GM12878 (cell line): ENCODE measurements around the gene ZNF32. TPM values are rescaled to one million over a fixed set of nuclear protein-coding genes. Genes with fewer than 3 reads are reported as not detected.

Experiments
- ATAC-seq: fragments of 200-7000 bp; cut with Tn5 transposase; 3 replicates; pipeline ENCODE4 v1.9.1; 2020; ENCODE audit warnings: mild to moderate bottlenecking, moderate library complexity
- BruUV-seq: library from RNA; stranded (reverse); fragments of 400-500 nt; replicated peaks from 2 replicates; lab custom pipeline; 2021; lab: Mats Ljungman, UMichigan
- CTCF ChIA-PET: fragments of 300-600 bp; sonication (Branson Sonifier 250); formaldehyde crosslinking; extraction: SDS; loops from one replicate; lab custom pipeline; 2021; ENCODE audit warnings: inconsistent platforms; lab: Yijun Ruan, JAX
- POLR2A ChIA-PET: fragments of 350-600 bp; formaldehyde crosslinking; extraction: SDS; loops from one replicate; lab custom pipeline; 2021; ENCODE audit warnings: inconsistent platforms; lab: Charles Lee
- RAD21 ChIA-PET: fragments of 300-600 bp; sonication (Branson Sonifier 250); formaldehyde crosslinking; loops from one replicate; lab custom pipeline; 2023; ENCODE audit warnings: antibody characterized with exemption; ENCODE audit not compliant: unreplicated experiment; lab: Charles Lee
- SMC1A ChIA-PET: fragments of 300-600 bp; sonication (Branson Sonifier 250); formaldehyde crosslinking; loops from one replicate; lab custom pipeline; 2023; ENCODE audit not compliant: unreplicated experiment, uncharacterized antibody; lab: Charles Lee
- DNase-seq: peaks from one replicate; pipeline ENCODE4 v3.0.0-alpha.2; 2011; ENCODE audit warnings: low read depth, low spot score
- FAIRE-seq: peaks from 3 replicates; lab custom pipeline; 2011; peaks lifted over from hg19 to GRCh38; lab: Jason Lieb, UNC
- H2AFZ ChIP-seq: 2 replicates; pipeline ENCODE4 v1.6.0; 2011; ENCODE audit warnings: low read depth, low read length, control low read depth; ENCODE audit not compliant: control insufficient read depth
- H3K27ac ChIP-seq: 2 replicates; pipeline ENCODE4 v1.5.1; 2011; ENCODE audit warnings: control low read depth; ENCODE audit not compliant: control insufficient read depth, insufficient read depth
- H3K27me3 ChIP-seq, 2 experiments: replicated peaks in 1 of 2; 2 replicates each; pipeline versions ENCODE4 v1.6.0 to v1.6.1; 2011; ENCODE audit warnings: low read length in 1 of 2; ENCODE audit not compliant: control insufficient read depth in 2 of 2, insufficient read depth in 2 of 2
- H3K36me3 ChIP-seq, 2 experiments: 2 replicates each; pipeline ENCODE4 v1.5.1; 2011; ENCODE audit warnings: low read length in 1 of 2; ENCODE audit not compliant: control insufficient read depth in 2 of 2, insufficient read depth in 2 of 2
- H3K4me1 ChIP-seq: 2 replicates; pipeline ENCODE4 v1.6.1; 2011; ENCODE audit warnings: mild to moderate bottlenecking, low read length, moderate library complexity, mixed read lengths; ENCODE audit not compliant: control insufficient read depth, insufficient read depth
- H3K4me2 ChIP-seq: 2 replicates; pipeline ENCODE4 v1.6.0; 2011; ENCODE audit warnings: control low read depth; ENCODE audit not compliant: control insufficient read depth, insufficient read depth
- H3K4me3 ChIP-seq: fragments of 200-600 bp; sonication (generic); 2 replicates; pipeline ENCODE4 v1.5.1; 2016
- H3K79me2 ChIP-seq: 2 replicates; pipeline ENCODE4 v1.6.0; 2011; ENCODE audit warnings: low read length; ENCODE audit not compliant: control insufficient read depth, insufficient read depth
- H3K9ac ChIP-seq: 2 replicates; pipeline ENCODE4 v1.8.0; 2011; ENCODE audit warnings: low read length, control low read depth, mixed read lengths; ENCODE audit not compliant: control insufficient read depth, insufficient read depth
- H3K9me3 ChIP-seq: replicated peaks from 3 replicates; pipeline ENCODE4 v1.5.1; 2011; ENCODE audit warnings: mild to moderate bottlenecking, low read length; ENCODE audit not compliant: control insufficient read depth, insufficient read depth
- H4K20me1 ChIP-seq: 2 replicates; pipeline ENCODE4 v1.6.0; 2011; ENCODE audit not compliant: control insufficient read depth, insufficient read depth
- BACH1 ChIP-seq: fragments of 450-650 bp; IDR thresholded peaks from 2 replicates; pipeline ENCODE4 v1.6.1; 2017; ENCODE audit warnings: mild to moderate bottlenecking, borderline replicate concordance
- BRCA1 ChIP-seq: IDR thresholded peaks from 2 replicates; pipeline ENCODE4 v1.6.1; 2011; ENCODE audit warnings: low read depth, low read length, improper control_type of control experiment
- CBX5 ChIP-seq: sonication (generic); IDR thresholded peaks from 2 replicates; pipeline ENCODE4 v1.6.1; 2016; ENCODE audit warnings: low read depth, moderate library complexity, mild to moderate bottlenecking, inconsistent platforms
- E2F4 ChIP-seq: IDR thresholded peaks from 2 replicates; pipeline ENCODE4 v1.6.1; 2012; ENCODE audit warnings: low read depth, low read length, improper control_type of control experiment
- EED ChIP-seq: sonication (generic); IDR thresholded peaks from 2 replicates; pipeline ENCODE4 v1.6.1; 2016; ENCODE audit warnings: antibody characterized with exemption, low read depth
- KAT2A ChIP-seq: conservative IDR thresholded peaks from 2 replicates; pipeline ENCODE4 v1.6.1; 2011; ENCODE audit warnings: low read depth, low read length; ENCODE audit not compliant: control insufficient read depth
- PBX3 ChIP-seq: IDR thresholded peaks from 2 replicates; pipeline ENCODE4 v1.6.1; 2011; ENCODE audit warnings: mild to moderate bottlenecking, low read depth, low read length, moderate library complexity; ENCODE audit not compliant: insufficient replicate concordance
- POLR2AphosphoS2 ChIP-seq: IDR thresholded peaks from 2 replicates; pipeline ENCODE4 v1.6.1; 2011; ENCODE audit warnings: low read depth, mild to moderate bottlenecking, low read length, improper control_type of control experiment, moderate library complexity
- RB1 ChIP-seq: fragments of 450-650 bp; formaldehyde crosslinking; IDR thresholded peaks from 2 replicates; pipeline ENCODE4 v1.6.1; 2017; ENCODE audit warnings: mild to moderate bottlenecking, borderline replicate concordance
- RCOR1 ChIP-seq: conservative IDR thresholded peaks from 2 replicates; pipeline ENCODE4 v1.6.1; 2012; ENCODE audit warnings: low read depth, low read length, improper control_type of control experiment
- TCF12 ChIP-seq: IDR thresholded peaks from 2 replicates; pipeline ENCODE4 v1.6.1; 2011; ENCODE audit warnings: low read depth, mild to moderate bottlenecking, low read length
- ZNF24 ChIP-seq: fragments of 450-650 bp; IDR thresholded peaks from 2 replicates; pipeline ENCODE4 v1.6.1; 2017; ENCODE audit warnings: antibody characterized with exemption, mild to moderate bottlenecking
- ZNF384 ChIP-seq: IDR thresholded peaks from 2 replicates; pipeline ENCODE4 v1.6.1; 2012; ENCODE audit warnings: low read depth, mild to moderate bottlenecking, low read length, improper control_type of control experiment, borderline replicate concordance
- ZZZ3 ChIP-seq: IDR thresholded peaks from 2 replicates; pipeline ENCODE4 v1.6.1; 2011; ENCODE audit warnings: low read depth; ENCODE audit not compliant: control insufficient read depth, insufficient read length
- WGBS: methylation state at CpG from one replicate; pipeline ENCODE4 v1.1.6; 2016; ENCODE audit warnings: low lambda C conversion rate; ENCODE audit not compliant: insufficient replicate concordance, insufficient coverage; ENCODE audit errors: missing lambda C conversion rate; 5-methylcytosine and 5-hydroxymethylcytosine counted together
- in situ Hi-C: fragments of 300-500 bp; cut with MboI; formaldehyde crosslinking; loops from 9 replicates; pipeline ENCODE4 v1.14.3; 2018; ENCODE audit warnings: mixed read lengths
- intact Hi-C: fragments of 100-400 bp; cut with micrococcal nuclease; formaldehyde crosslinking; loops from one replicate; pipeline ENCODE4 v1.14.2; 2022; ENCODE audit not compliant: unreplicated experiment
- polyA plus RNA-seq, 11 experiments: library from polyadenylated mRNA; depleted of rRNA in 4 of 11; unstranded in 6 of 11; stranded (reverse) in 5 of 11; fragments of >200 nt; fragmentation: Nextera tagmentation in 4 of 11; fragmentation: Illumina TruSeq in 1 of 11; extraction: Ambion mirVana in 4 of 11; extraction: Trizol in 1 of 11; gene quantifications; 1 replicate in 1 of 11; 2 replicates in 10 of 11; pipeline versions ENCODE4 v1.2.1 to v1.2.3, GENCODE V29; 2011 to 2016; ENCODE audit warnings: inconsistent platforms in 2 of 11, missing spikeins in 2 of 11, low read depth in 1 of 11
- total RNA-seq, 4 experiments: library from RNA; depleted of rRNA in 3 of 4; stranded (reverse); fragments of >200 nt in 3 of 4; fragmentation: Illumina TruSeq in 1 of 4; extraction: Trizol in 1 of 4; gene quantifications; 2 replicates each; pipeline versions ENCODE4 v1.2.1 to v1.2.3, GENCODE V29; 2013 to 2021
- TF ChIP-seq, protein P1 (sequence below): fragments of 150-350 bp; IDR thresholded peaks from 2 replicates; pipeline ENCODE4 v1.6.1; 2014; ENCODE audit warnings: mild to moderate bottlenecking, low read depth, low read length
- TF ChIP-seq, protein P2 (sequence below): fragments of 450-650 bp; IDR thresholded peaks from 2 replicates; pipeline ENCODE4 v1.6.1; 2017; ENCODE audit warnings: mild to moderate bottlenecking
- TF ChIP-seq, protein P3 (sequence below), 3 experiments: IDR thresholded peaks in 2 of 3; conservative IDR thresholded peaks in 1 of 3; 2 replicates each; pipeline ENCODE4 v1.5.1; 2011; ENCODE audit warnings: low read depth in 3 of 3, low read length in 3 of 3, mild to moderate bottlenecking in 3 of 3, control low read depth in 2 of 3, moderate library complexity in 2 of 3, inconsistent platforms in 1 of 3, mixed read lengths in 1 of 3; ENCODE audit not compliant: control insufficient read depth in 2 of 3, insufficient read depth in 1 of 3; ENCODE audit errors: extremely low read depth in 1 of 3

The ZNF32 gene
- total and polyA plus RNA-seq, 10 of the 15 experiments (the other 5 are each of a cell fraction or from before 2014, with no cell fraction given) = 1.9 to 23.0 (median 3.4) TPM

- WGBS = 16% methylated on average over 4 of the region's 4 CpGs
- no peak overlapping the region for H3K4me2 ChIP-seq
- H3K9ac ChIP-seq = no peak overlapping the region
- ChIA-PET RAD21 (no interaction called here), CTCF (interaction anchor here (1.0 to 1.3 kb wide), 2 partner anchors 10 to 663 kb away, joined by 3 read pairs; no protein-coding TSS in a partner anchor), SMC1A (no interaction called here), POLR2A (no interaction called here)
- H3K4me3 ChIP-seq = no peak overlapping the region
- H4K20me1 ChIP-seq = no peaks in the 10 kb centered on the region
- no TSS peak for BruUV-seq
- DNase-seq (no peak), ATAC-seq (no peak), FAIRE-seq (no peak)
- no peaks in the 10 kb centered on the region for H3K79me2 ChIP-seq
- H3K4me1 ChIP-seq = no peaks in the 10 kb centered on the region
- in situ Hi-C loops = no loop called here
- H3K27me3 ChIP-seq = no peaks in the 10 kb centered on the region
- no peak overlapping the region for H3K27ac ChIP-seq
- H3K9me3 ChIP-seq = no peaks in the 10 kb centered on the region; the same call in 2 of the 3 replicates
- intact Hi-C loops = no loop called here
- H3K36me3 ChIP-seq = no peaks in the 10 kb centered on the region
- H2AFZ ChIP-seq = no peak overlapping the region
- TF ChIP-seq BRCA1 = no peak
- TF ChIP-seq CBX5 = no peak
- no peak for TF ChIP-seq E2F4
- TF ChIP-seq ZZZ3 = no peak
- TF ChIP-seq, protein P1, sequence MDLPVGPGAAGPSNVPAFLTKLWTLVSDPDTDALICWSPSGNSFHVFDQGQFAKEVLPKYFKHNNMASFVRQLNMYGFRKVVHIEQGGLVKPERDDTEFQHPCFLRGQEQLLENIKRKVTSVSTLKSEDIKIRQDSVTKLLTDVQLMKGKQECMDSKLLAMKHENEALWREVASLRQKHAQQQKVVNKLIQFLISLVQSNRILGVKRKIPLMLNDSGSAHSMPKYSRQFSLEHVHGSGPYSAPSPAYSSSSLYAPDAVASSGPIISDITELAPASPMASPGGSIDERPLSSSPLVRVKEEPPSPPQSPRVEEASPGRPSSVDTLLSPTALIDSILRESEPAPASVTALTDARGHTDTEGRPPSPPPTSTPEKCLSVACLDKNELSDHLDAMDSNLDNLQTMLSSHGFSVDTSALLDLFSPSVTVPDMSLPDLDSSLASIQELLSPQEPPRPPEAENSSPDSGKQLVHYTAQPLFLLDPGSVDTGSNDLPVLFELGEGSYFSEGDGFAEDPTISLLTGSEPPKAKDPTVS = no peak
- TF ChIP-seq BACH1 = no peak
- no peak for TF ChIP-seq PBX3
- no peak for TF ChIP-seq EED
- no peak for TF ChIP-seq ZNF384
- no peak for TF ChIP-seq ZNF24
- TF ChIP-seq, protein P2, sequence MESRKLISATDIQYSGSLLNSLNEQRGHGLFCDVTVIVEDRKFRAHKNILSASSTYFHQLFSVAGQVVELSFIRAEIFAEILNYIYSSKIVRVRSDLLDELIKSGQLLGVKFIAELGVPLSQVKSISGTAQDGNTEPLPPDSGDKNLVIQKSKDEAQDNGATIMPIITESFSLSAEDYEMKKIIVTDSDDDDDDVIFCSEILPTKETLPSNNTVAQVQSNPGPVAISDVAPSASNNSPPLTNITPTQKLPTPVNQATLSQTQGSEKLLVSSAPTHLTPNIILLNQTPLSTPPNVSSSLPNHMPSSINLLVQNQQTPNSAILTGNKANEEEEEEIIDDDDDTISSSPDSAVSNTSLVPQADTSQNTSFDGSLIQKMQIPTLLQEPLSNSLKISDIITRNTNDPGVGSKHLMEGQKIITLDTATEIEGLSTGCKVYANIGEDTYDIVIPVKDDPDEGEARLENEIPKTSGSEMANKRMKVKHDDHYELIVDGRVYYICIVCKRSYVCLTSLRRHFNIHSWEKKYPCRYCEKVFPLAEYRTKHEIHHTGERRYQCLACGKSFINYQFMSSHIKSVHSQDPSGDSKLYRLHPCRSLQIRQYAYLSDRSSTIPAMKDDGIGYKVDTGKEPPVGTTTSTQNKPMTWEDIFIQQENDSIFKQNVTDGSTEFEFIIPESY = no peak
- no peak for TF ChIP-seq POLR2AphosphoS2
- TF ChIP-seq RCOR1 = no peak
- no peak for TF ChIP-seq KAT2A
- TF ChIP-seq, protein P3, sequence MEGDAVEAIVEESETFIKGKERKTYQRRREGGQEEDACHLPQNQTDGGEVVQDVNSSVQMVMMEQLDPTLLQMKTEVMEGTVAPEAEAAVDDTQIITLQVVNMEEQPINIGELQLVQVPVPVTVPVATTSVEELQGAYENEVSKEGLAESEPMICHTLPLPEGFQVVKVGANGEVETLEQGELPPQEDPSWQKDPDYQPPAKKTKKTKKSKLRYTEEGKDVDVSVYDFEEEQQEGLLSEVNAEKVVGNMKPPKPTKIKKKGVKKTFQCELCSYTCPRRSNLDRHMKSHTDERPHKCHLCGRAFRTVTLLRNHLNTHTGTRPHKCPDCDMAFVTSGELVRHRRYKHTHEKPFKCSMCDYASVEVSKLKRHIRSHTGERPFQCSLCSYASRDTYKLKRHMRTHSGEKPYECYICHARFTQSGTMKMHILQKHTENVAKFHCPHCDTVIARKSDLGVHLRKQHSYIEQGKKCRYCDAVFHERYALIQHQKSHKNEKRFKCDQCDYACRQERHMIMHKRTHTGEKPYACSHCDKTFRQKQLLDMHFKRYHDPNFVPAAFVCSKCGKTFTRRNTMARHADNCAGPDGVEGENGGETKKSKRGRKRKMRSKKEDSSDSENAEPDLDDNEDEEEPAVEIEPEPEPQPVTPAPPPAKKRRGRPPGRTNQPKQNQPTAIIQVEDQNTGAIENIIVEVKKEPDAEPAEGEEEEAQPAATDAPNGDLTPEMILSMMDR (IDR thresholded peaks at IDR 0.05 in 2 of 3, conservative IDR thresholded peaks at IDR 0.05 in 1 of 3; ENCODE audit: control insufficient read depth in 2 of 3, extremely low read depth in 1 of 3, insufficient read depth in 1 of 3, low read depth in 3 of 3, low read length in 3 of 3) = no peak
- no peak for TF ChIP-seq TCF12
- no peak for TF ChIP-seq RB1
These were observed 31.4 kb upstream of the ZNF32 start for GRCh38 chr10:43680035-43680434.
